LHCN-M2 (cell line): ENCODE measurements around the gene FBXL17. TPM values are rescaled to one million over a fixed set of nuclear protein-coding genes. Genes with fewer than 3 reads are reported as not detected.

Experiments used
- DNase-seq: peaks from one replicate; pipeline ENCODE4 v3.0.0-alpha.2; 2012; ENCODE audit warnings: low read depth
- total RNA-seq: library from RNA; depleted of rRNA; stranded (reverse); fragments of >200 nt; gene quantifications from 2 replicates; pipeline ENCODE4 v1.2.3, GENCODE V29; 2014

FBXL17 gene
- total RNA-seq, 1 experiment from 2014 or later: 23.4 TPM

GRCh38 chr5:107955321-107955720 lies 426.6 kb downstream of the FBXL17 start:
- no peak for DNase-seq

DNA sequence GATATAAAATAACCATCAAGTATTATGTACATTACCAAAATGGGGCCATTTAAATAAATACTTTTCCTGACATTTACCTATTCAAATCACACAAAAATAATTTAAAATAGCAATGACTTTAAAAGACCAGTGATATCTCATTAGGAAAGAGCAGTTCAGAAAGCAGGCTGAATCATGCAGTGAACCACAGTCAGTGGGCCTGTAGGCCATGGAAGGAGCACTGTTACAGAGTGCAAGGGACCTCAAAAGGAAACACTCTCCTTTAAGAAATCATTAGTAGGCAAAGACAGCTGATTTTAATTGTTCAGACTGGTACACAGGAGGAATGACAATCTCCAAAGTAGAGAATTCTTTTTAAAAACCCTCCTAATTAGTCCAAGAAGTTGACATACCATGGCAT lies 427.6 kb downstream of the FBXL17 start:
- no peak for DNase-seq

- DNase-seq: no peak
These were observed 429.4 kb downstream of the FBXL17 start for GRCh38 chr5:107952450-107952849.

DNA sequence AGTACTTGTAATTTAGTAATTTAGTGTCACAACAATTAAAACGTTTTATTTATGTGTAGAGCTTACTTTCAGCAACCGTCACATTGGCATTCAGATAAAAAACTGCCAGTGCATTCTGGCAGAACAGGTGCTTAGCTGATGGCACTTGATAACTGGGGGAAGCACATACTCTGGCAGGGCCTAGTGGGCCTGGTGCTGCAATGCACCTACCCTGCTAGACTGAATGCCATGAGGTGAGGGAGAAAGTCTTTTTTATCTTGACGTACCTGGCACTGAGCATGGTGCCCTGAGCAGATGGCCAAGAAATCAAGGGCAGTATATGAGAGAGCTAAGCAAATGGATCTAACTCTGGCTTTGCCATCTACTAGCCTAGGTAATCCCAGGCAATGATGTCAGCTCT lies 430.6 kb downstream of the FBXL17 start:
- no peak for DNase-seq

- no peak for DNase-seq
These were observed 431.1 kb downstream of the FBXL17 start for GRCh38 chr5:107950776-107951175.

DNA sequence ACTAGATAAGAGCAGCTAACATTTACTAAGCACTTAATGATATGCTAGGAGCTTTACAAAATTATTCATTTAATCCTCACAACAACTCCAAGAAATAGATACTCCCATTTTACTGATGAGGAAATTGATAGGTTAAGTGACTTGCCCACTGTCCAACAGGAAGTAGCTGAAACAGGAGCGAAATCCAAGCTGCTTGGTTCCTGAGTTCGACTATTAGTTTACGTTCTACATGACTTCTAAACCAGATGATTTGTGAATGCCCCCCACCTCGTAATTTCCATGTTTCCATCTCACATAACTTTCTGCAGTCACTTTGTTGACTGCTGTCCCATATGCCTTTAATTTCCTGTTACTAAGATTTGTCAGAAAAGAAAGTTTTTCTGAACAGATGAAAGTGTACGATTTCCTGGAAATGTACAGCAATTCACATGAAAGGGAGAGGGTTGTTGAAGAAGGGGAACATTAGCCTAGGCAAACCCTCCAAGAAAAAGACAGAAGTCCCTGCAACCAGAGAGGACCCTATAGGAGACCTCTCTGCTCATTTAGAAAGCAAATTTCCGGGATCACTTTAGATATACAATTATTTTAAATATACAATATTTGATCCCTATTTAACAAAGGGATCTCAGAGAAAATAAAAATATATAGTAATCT lies 432.1 kb downstream of the FBXL17 start:
- DNase-seq: no peak

DNA sequence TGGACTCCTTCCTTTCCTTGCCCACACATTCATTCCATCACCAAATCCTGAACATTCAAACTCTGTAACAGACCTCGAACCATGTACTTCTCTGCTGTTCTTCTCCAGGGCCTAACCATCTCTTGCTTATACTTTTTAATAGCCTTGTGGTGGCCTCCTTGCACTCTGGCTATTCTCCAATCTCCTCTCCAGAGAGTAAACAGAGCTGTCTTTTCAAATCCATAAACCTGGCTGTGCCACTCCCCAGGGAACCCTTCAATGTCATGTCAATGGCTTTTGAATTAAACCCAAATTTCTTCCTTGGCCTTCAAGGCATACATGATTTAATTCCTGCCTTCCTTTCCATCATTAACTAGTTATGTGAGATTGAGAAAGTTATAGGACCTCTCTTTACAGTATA lies 433.5 kb downstream of the FBXL17 start:
- no peak for DNase-seq

DNA sequence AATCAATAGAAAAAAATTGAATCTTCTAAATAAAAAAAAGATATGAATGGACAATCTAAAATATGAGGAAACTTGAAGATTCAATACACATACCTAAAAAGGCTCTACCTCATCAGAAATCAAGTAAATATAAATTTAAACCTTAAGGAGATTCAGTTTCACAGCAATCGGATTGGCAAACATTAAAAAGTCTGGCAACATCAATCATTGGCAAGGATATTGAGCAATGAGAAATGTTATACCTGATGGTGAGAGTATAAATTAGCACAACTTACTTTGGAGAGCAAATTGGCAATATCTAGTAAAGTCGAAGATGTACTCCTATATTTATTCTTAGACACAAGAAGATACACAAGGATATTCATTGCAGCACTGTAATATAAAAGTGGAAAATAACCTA lies 436.8 kb downstream of the FBXL17 start:
- DNase-seq: no peak

DNA sequence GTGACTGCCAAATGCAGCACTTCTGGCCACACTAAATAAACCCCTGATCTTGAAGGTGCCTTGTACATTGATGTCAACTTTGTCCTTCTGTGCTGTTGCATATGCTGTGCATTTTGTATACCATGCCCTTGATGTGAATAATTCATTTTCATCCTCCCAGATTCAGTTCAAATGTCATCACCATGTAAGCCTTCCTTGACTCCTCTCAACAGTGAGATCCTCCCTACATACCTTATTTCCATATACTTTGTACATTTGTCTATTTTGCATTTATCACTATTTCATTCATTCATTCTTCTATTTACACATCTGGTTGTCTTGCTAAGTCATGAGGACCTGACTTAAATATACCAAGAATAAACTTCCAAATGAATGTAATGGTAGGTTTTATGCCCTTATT lies 438.0 kb downstream of the FBXL17 start:
- no peak for DNase-seq

DNA sequence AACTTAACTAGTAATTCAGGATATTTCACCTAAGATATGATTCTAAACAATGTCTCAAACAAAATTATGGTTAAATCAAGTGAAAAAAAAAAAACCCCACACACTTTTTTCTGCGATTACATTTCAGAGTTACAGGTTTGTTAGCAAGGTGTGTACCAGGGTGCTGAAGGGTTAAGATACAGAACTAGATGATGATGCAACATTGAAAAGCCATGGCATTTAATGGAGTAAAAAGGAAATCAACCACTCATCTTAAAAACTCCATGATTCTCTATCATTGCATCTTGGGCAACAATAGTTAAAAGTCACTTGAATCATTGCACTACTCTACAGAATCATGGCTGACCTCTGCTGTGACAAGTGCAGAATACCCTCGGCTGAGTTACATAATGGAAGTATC lies 440.9 kb downstream of the FBXL17 start:
- DNase-seq: no peak

GRCh38 chr5:107937651-107938355 lies 444.1 kb downstream of the FBXL17 start:
- no peak for DNase-seq

- no peak for DNase-seq
These were observed 444.7 kb downstream of the FBXL17 start for GRCh38 chr5:107937204-107937603.

- no peak for DNase-seq
These were observed 445.4 kb downstream of the FBXL17 start for GRCh38 chr5:107936515-107936914.

DNA sequence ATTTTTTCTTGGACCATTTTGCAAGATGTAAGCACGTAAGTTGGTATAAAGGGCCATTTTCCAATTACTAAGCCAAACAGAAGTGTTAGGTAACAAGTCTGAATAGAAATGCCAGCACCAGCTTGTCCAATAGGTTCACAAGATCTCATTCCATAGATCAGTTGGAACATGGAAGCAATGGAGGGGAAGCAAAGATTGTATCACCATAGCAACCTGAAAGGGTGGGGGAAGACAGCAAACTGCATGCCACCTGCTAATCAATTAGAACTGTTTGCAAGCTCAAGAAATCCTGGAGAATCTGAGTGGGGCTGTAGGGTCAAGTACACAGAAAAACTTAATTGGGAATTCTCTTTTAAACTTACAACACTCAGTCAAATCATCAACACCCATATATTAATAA lies 446.3 kb downstream of the FBXL17 start:
- DNase-seq: no peak

GRCh38 chr5:107933326-107933725 lies 448.6 kb downstream of the FBXL17 start:
- DNase-seq: no peak

- no peak for DNase-seq
These were observed 451.0 kb downstream of the FBXL17 start for GRCh38 chr5:107930891-107931290.

GRCh38 chr5:107930092-107930491 lies 451.8 kb downstream of the FBXL17 start:
- DNase-seq: peak; percentile 95

DNA sequence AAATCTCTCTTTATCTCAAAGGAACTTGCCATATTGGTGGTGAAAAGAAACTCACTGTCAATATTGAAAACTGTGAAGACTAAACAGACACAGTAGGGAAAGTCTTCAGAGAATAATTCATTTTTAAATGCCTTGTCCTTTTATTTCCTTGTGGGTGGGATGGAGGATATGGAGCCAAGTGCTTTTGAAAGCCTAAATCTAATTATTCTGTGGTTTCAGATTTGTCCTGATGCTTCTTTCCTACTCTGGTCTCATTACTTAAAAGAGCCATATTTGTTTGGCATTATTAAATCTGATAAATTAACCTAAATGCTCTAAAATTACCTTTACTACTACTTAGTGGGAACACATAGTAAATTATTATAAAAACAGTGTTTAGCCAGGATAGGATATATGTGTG lies 452.8 kb downstream of the FBXL17 start:
- no peak for DNase-seq

DNA sequence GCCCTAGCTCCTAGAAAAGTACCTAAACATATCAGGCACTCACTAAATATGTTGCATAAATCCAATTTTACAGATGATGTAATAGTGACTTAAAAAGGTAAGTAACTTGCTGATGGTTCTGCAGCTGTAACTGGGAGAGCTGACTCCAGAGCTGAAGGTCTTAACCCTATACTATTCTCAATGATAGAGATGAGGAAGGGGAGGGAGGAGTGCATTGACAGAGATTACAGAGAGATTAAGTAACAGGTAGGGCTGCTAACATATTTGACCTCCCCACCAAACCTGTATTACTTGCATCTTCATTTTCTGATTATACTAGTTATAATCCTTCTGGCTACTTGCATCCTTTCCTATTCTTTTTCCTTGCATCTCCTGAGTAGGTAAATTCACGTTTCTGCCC lies 455.8 kb downstream of the FBXL17 start:
- no peak for DNase-seq

DNA sequence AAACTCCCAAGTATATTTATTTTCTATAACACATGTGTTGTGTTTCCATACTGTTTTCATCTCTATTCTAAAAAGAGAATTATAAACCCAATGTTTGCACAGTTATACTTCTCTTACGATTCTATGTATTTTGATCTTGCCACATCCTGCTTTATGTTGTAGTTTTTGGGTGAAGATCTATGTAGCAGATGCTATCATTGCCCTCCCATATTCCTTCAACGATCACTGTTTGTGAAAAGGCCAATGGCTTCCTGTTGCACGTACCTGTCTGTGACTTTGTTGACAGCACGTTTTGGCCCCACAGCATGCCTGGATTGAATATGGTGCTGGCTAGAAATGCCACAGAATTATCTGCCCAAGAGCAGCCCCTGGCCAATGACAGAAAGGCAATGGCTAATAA lies 456.7 kb downstream of the FBXL17 start:
- no peak for DNase-seq

- no peak for DNase-seq
These were observed 461.9 kb downstream of the FBXL17 start for GRCh38 chr5:107919969-107920368.

DNA sequence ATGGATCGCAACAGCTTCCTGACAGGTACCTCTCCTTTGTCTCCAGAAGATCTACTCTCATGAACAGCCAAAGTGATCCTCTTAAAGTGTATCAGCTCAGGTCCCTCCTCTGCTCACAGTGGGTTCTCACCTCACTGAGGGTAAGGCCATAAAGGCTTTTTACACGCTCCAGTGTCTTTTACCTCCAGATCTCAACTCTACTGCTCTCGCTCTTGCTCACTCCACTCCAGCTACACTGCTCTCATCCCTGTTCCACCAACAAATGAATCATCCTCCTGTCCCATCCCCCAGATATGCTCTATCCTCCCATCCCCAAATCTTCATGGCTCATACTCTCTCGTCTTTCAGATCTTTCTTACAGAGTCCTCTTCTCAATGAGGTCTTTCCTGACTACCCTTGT lies 462.5 kb downstream of the FBXL17 start:
- no peak for DNase-seq

- DNase-seq: peak; percentile 17
These were observed 463.9 kb downstream of the FBXL17 start for GRCh38 chr5:107917983-107918382.
